ENCODE measurements around the gene USH1C. TPM values are rescaled to one million over a fixed set of nuclear protein-coding genes. Genes with fewer than 3 reads are reported as not detected.

USH1C gene
- total and polyA plus RNA-seq, 3 donors from 2014 or later: 1.2 to 3.7 (median 1.2) TPM

GRCh38 chr11:17541330-17541885, 2.8 kb downstream of the USH1C start:
- no peak overlapping the region for H3K4me3 ChIP-seq
- intact Hi-C loops (cut with DNase I; ENCODE audit: low total_unique reads): no loop called here
- no peaks in the 10 kb centered on the region for H3K4me1 ChIP-seq
- H3K27ac ChIP-seq: no peak overlapping the region
- no peaks in the 10 kb centered on the region for H3K36me3 ChIP-seq (ENCODE audit: low read depth, missing control alignments)
- H3K9me3 ChIP-seq: no peaks in the 10 kb centered on the region
- H3K27me3 ChIP-seq: no peaks in the 10 kb centered on the region
- DNase-seq: no peak
- WGBS, 2 donors: 60 to 68% methylated on average over 4 of the region's 4 CpGs
- no peak for TF ChIP-seq CTCF (IDR thresholded peaks at IDR 0.05)
- TF ChIP-seq POLR2A (IDR thresholded peaks at IDR 0.05): no peak

DNA sequence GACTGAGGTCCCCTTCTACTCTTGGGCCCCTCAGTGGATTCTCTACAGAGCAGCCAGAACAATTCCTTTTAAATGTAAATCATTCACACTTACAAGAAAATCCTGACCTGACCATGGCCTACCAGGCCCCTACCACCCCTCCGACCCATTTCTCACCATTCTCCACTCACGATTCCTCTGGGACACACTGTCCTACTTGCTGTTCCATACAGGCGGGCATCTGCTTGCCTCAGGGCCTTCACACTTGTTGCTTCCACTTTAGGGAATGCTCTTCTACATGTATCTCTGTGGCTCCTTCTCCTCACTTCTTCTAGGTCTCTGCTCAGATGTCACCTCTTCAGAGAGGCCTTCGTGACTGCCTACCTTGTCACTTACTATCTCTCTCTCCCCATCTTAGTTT, 3.4 kb downstream of the USH1C start:
- Histone ChIP-seq H3K4me3 (no peak overlapping the region), H3K27ac (no peak overlapping the region), H3K36me3 (ENCODE audit: low read depth, missing control alignments) (no peaks in the 10 kb centered on the region), H3K9me3 (no peaks in the 10 kb centered on the region), H3K4me1 (no peaks in the 10 kb centered on the region), H3K27me3 (no peaks in the 10 kb centered on the region)
- intact Hi-C loops (cut with DNase I; ENCODE audit: low total_unique reads): no loop called here
- WGBS, 2 donors: 73 to 86% methylated on average over 4 of the region's 4 CpGs
- TF ChIP-seq POLR2A (IDR thresholded peaks at IDR 0.05) (no peak), CTCF (IDR thresholded peaks at IDR 0.05) (no peak)
- DNase-seq: no peak

DNA sequence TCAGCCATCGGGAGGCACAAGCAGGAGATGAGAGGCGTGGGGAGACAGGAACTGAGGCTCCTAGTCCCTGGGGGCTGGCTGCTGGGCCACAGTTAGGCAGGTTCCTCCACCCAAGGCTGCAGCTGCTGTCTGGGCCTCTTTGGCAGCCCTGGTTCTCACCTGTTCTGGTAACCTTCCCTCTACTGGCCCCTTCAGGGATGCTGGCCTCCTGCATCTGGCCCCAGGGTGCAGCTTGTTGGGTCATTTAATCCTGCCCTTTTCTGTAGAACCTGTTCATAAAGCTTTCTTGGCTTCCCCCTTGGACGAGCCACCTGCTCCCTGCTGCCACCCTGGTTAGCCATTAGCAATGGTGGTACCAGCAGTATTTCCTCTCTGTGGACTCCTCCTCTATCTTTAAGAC, 5.5 kb downstream of the USH1C start:
- 88% methylated on average over 3 of the region's 3 CpGs for WGBS, 2 donors
- Histone ChIP-seq H3K27ac (no peak overlapping the region), H3K36me3 (ENCODE audit: low read depth, missing control alignments) (no peaks in the 10 kb centered on the region), H3K4me3 (no peak overlapping the region), H3K27me3 (no peaks in the 10 kb centered on the region), H3K9me3 (no peaks in the 10 kb centered on the region), H3K4me1 (no peaks in the 10 kb centered on the region)
- TF ChIP-seq POLR2A (IDR thresholded peaks at IDR 0.05): no peak
- no peak for DNase-seq
- intact Hi-C loops (cut with DNase I; ENCODE audit: low total_unique reads): no loop called here

DNA sequence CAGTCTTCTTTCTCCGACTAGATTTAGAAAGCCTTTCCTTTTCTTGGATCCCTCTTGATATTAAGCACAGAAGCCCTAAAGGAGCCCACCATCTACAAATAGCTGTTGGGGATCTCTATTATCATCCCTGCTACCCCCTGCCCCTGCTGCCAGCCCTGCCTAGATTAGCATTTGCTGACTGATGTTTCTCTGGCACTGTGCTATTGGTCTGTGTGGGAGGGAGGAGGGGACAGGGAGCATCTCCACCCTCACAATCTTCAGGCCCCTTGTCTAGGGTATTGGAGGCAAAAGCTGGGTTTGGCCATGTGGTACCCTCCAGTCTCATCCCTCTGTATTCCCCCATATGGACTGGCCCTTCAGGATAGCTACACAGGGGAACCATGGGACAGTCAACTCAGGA, 6.2 kb downstream of the USH1C start:
- WGBS, 2 donors: 90 to 97% methylated on average over 1 of the region's 1 CpG
- no peaks in the 10 kb centered on the region for H3K27me3 ChIP-seq
- H3K9me3 ChIP-seq: no peaks in the 10 kb centered on the region
- intact Hi-C loops (cut with DNase I; ENCODE audit: low total_unique reads): no loop called here
- no peak overlapping the region for H3K4me3 ChIP-seq
- TF ChIP-seq POLR2A (IDR thresholded peaks at IDR 0.05): no peak
- no peaks in the 10 kb centered on the region for H3K36me3 ChIP-seq (ENCODE audit: low read depth, missing control alignments)
- DNase-seq: no peak
- no peaks in the 10 kb centered on the region for H3K4me1 ChIP-seq
- no peak overlapping the region for H3K27ac ChIP-seq

DNA sequence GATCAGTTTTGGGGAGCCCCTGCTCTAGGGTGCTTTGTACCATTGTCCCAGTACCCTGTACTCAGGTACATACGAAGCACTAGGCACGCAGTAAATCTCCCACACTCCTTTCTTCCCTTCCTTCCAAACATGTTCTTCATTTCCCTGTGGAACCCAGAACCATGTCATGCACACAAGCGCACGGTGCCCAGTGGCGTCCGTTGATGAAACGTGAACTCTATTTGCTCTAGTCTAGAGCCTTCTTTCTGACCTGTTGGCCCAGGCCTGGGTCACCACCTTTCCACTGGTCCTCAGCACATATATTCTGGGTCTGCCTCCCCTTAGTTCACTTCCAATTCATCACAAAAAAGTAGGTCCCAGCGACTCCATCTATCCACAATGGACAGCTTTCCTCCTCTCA, 7.0 kb downstream of the USH1C start:
- Histone ChIP-seq H3K27me3 (no peaks in the 10 kb centered on the region), H3K9me3 (no peaks in the 10 kb centered on the region), H3K36me3 (ENCODE audit: low read depth, missing control alignments) (no peaks in the 10 kb centered on the region), H3K4me1 (no peaks in the 10 kb centered on the region), H3K27ac (no peak overlapping the region), H3K4me3 (no peak overlapping the region)
- WGBS, 2 donors: 88 to 94% methylated on average over 4 to 8 of the region's 8 CpGs
- intact Hi-C loops (cut with DNase I; ENCODE audit: low total_unique reads): no loop called here
- TF ChIP-seq CTCF (IDR thresholded peaks at IDR 0.05): no peak
- no peak for TF ChIP-seq POLR2A (IDR thresholded peaks at IDR 0.05)
- no peak for DNase-seq

- Histone ChIP-seq H3K4me3 (no peak overlapping the region), H3K36me3 (ENCODE audit: low read depth, missing control alignments) (no peaks in the 10 kb centered on the region), H3K27me3 (no peaks in the 10 kb centered on the region), H3K4me1 (no peaks in the 10 kb centered on the region), H3K27ac (no peak overlapping the region), H3K9me3 (no peaks in the 10 kb centered on the region)
- 89 to 98% methylated on average over 3 of the region's 3 CpGs for WGBS, 2 donors
- TF ChIP-seq CTCF (IDR thresholded peaks at IDR 0.05) (no peak), POLR2A (IDR thresholded peaks at IDR 0.05) (no peak)
- no peak for DNase-seq
- intact Hi-C loops (cut with DNase I; ENCODE audit: low total_unique reads): no loop called here
Measured at GRCh38 chr11:17535488-17535887, 8.7 kb downstream of the USH1C start.

Data from testis (tissue), 3 donors.